OCI-LY7 (cell line): ENCODE measurements around the gene RHBDD1. TPM values are rescaled to one million over a fixed set of nuclear protein-coding genes. Genes with fewer than 3 reads are reported as not detected.
A peak's percentile ranks its signal among the peaks of the same experiment; 100 is the strongest.

Experiments
- BruUV-seq: library from RNA; stranded (reverse); fragments of 400-500 nt; replicated peaks from 2 replicates; lab custom pipeline; 2021; lab: Mats Ljungman, UMichigan
- CTCF ChIA-PET: fragments of 300-600 bp; sonication (Branson Sonifier 250); formaldehyde crosslinking; loops from one replicate; lab custom pipeline; 2022; ENCODE audit warnings: antibody characterized with exemption; ENCODE audit not compliant: unreplicated experiment; lab: Charles Lee
- POLR2A ChIA-PET: fragments of 300-600 bp; sonication (Branson Sonifier 250); formaldehyde crosslinking; loops from one replicate; lab custom pipeline; 2022; ENCODE audit warnings: antibody characterized with exemption; lab: Charles Lee
- DNase-seq: peaks from one replicate; pipeline ENCODE4 v3.0.0-alpha.2; 2015; ENCODE audit warnings: low spot score
- H2AFZ ChIP-seq: fragments of 200-600 bp; sonication (generic), shearing (Covaris generic); 2 replicates; pipeline ENCODE4 v1.6.1; 2014; ENCODE audit warnings: mild to moderate bottlenecking, antibody characterized with exemption, low read length, moderate library complexity
- H3K27ac ChIP-seq: fragments of 200-600 bp; sonication (generic); 2 replicates; pipeline ENCODE4 v1.5.1; 2014; ENCODE audit warnings: mixed run types, low read depth, mild to moderate bottlenecking, moderate library complexity, low read length, inconsistent platforms; ENCODE audit not compliant: poor library complexity, severe bottlenecking
- H3K36me3 ChIP-seq: fragments of 200-600 bp; sonication (generic); 2 replicates; pipeline ENCODE4 v1.6.1; 2014; ENCODE audit warnings: mild to moderate bottlenecking, antibody characterized with exemption, low read length, moderate library complexity, mixed read lengths; ENCODE audit not compliant: insufficient read depth
- H3K4me1 ChIP-seq: fragments of 200-600 bp; sonication (generic); 2 replicates; pipeline ENCODE4 v1.5.1; 2014; ENCODE audit warnings: mild to moderate bottlenecking, low read length; ENCODE audit not compliant: insufficient read depth, poor library complexity, severe bottlenecking
- H3K4me2 ChIP-seq: fragments of 200-600 bp; sonication (generic); 2 replicates; pipeline ENCODE4 v1.6.1; 2014; ENCODE audit warnings: mild to moderate bottlenecking, low read length
- H3K4me3 ChIP-seq: fragments of 200-600 bp; sonication (generic); 2 replicates; pipeline ENCODE4 v1.5.1; 2014; ENCODE audit warnings: mild to moderate bottlenecking, low read depth, low read length; ENCODE audit not compliant: poor library complexity, severe bottlenecking
- H3K79me2 ChIP-seq: fragments of 200-600 bp; sonication (generic); 2 replicates; pipeline ENCODE4 v1.6.1; 2016; ENCODE audit warnings: low read depth, mild to moderate bottlenecking, low read length, moderate library complexity, mixed read lengths; ENCODE audit not compliant: insufficient read depth
- H3K9me2 ChIP-seq: fragments of 200-600 bp; sonication (generic); 2 replicates; pipeline ENCODE4 v1.6.1; 2016; ENCODE audit warnings: mild to moderate bottlenecking, low read length, mixed read lengths; ENCODE audit not compliant: insufficient read depth
- H3K9me3 ChIP-seq: fragments of 200-600 bp; sonication (generic); 2 replicates; pipeline ENCODE4 v1.6.1; 2014; ENCODE audit warnings: mild to moderate bottlenecking, mixed run types, low read length, mixed read lengths
- H4K20me1 ChIP-seq: fragments of 200-600 bp; sonication (generic); 2 replicates; pipeline ENCODE4 v1.6.1; 2014; ENCODE audit warnings: mild to moderate bottlenecking, antibody characterized with exemption, low read length, moderate library complexity, mixed read lengths; ENCODE audit not compliant: insufficient read depth
- CTCF ChIP-seq: fragments of 200-600 bp; sonication (generic); conservative IDR thresholded peaks from 2 replicates; pipeline ENCODE4 v1.5.1; 2014; ENCODE audit warnings: mild to moderate bottlenecking, antibody characterized with exemption, low read length, moderate library complexity, mixed read lengths
- EZH2phosphoT487 ChIP-seq: fragments of 200-600 bp; sonication (generic); IDR thresholded peaks from 2 replicates; pipeline ENCODE4 v1.6.1; 2018; ENCODE audit warnings: low read depth, borderline replicate concordance, mild to moderate bottlenecking, mixed run types, antibody characterized with exemption, low read length, moderate library complexity, mixed read lengths
- intact Hi-C: fragments of 100-400 bp; cut with micrococcal nuclease; formaldehyde crosslinking; loops from one replicate; pipeline ENCODE4 v1.10.0; 2022; ENCODE audit not compliant: unreplicated experiment
- total RNA-seq, 2 experiments: library from RNA; depleted of rRNA in 1 of 2; stranded (reverse); fragments of >200 nt in 1 of 2; shearing (Covaris generic) in 1 of 2; gene quantifications; 2 replicates each; pipeline ENCODE4 v1.2.3, GENCODE V29; 2014 to 2022

Gene RHBDD1
- total RNA-seq, 2 experiments from 2014 or later = 40.8 to 80.3 TPM

GRCh38 chr2:226796840-226797288 lies 39.0 kb upstream of the RHBDD1 start:
- intact Hi-C loops = loop anchor here (5.0 to 10.0 kb wide), 3 partner anchors 105 to 1522 kb away; no protein-coding TSS in a partner anchor
- peaks cover 53% of the 10 kb centered on the region for H3K4me1 ChIP-seq
- TF ChIP-seq CTCF = peak; percentile 74
- TF ChIP-seq EZH2phosphoT487 = no peak
- POLR2A ChIA-PET = interaction anchor here (10.5 kb wide), 1 partner anchor 25 kb away, joined by 122 read pairs; no protein-coding TSS in a partner anchor
- H3K79me2 ChIP-seq = peaks cover 65% of the 10 kb centered on the region
- peak overlapping the region; percentile 6 for H3K4me3 ChIP-seq
- no peak overlapping the region for H3K27ac ChIP-seq
- CTCF ChIA-PET = interaction anchor here (1.0 kb wide), 1 partner anchor 178 kb away, joined by 3 read pairs; no protein-coding TSS in a partner anchor
- no peaks in the 10 kb centered on the region for H3K9me2 ChIP-seq
- no TSS peak for BruUV-seq
- peaks cover 49% of the 10 kb centered on the region for H3K36me3 ChIP-seq
- peak overlapping the region; percentile 95 for H3K4me2 ChIP-seq
- peaks cover 5% of the 10 kb centered on the region for H4K20me1 ChIP-seq
- peak; percentile 38 for DNase-seq
- no peaks in the 10 kb centered on the region for H3K9me3 ChIP-seq
- H2AFZ ChIP-seq = no peak overlapping the region

DNA sequence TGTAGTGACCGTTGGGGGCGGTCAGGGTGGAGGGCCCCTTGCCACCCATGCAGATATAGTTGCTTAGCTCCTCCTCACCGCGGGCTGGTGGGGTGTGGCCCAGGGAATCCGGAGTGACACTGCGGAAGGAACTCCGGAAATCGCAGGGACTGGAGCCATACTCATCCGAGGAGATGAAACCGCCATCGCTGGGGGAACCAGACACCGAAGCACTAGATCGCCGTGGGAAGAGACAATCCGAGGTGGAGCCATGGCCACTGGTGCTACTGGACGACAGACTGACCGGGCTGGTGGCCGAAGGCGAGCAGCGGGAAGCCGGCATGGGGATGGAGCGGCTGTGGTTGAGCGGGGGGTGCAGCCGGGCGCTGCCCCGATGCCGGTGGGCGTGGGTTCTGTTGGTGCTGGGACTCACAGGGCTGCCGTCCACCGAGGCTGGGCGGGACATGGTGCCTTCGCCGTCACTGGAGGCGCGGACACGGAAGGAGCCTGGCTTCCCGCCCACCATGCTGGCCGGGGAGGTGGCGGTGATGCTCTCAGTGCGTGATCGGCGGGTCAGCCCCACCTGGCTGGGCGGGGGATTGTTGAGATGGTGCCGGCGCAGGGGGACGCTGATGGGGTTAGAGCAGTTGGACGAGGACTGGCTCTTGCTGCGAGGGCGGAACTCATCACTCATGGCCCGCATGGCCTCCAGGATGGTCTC lies 38.4 kb upstream of the RHBDD1 start:
- peaks cover 49% of the 10 kb centered on the region for H3K36me3 ChIP-seq
- TF ChIP-seq CTCF (no peak), EZH2phosphoT487 (no peak)
- H3K4me1 ChIP-seq = peaks cover 55% of the 10 kb centered on the region
- H3K9me3 ChIP-seq = no peaks in the 10 kb centered on the region
- no peaks in the 10 kb centered on the region for H3K9me2 ChIP-seq
- H4K20me1 ChIP-seq = peaks cover 5% of the 10 kb centered on the region
- POLR2A ChIA-PET = interaction anchor here (1.1 kb wide), 1 partner anchor 119 kb away, joined by 4 read pairs; no protein-coding TSS in a partner anchor
- intact Hi-C loops = loop anchor here (5.0 to 10.0 kb wide), 3 partner anchors 105 to 1523 kb away; no protein-coding TSS in a partner anchor
- peak overlapping the region; percentile 95 for H3K4me2 ChIP-seq
- peaks cover 59% of the 10 kb centered on the region for H3K79me2 ChIP-seq
- DNase-seq = no peak
- CTCF ChIA-PET = interaction anchor here (0.9 to 1.0 kb wide), 4 partner anchors 23 to 1132 kb away, joined by 3 to 5 read pairs (median 4); no protein-coding TSS in a partner anchor
- peak overlapping the region; percentile 89 for H3K4me3 ChIP-seq
- BruUV-seq = no TSS peak
- no peak overlapping the region for H3K27ac ChIP-seq
- H2AFZ ChIP-seq = no peak overlapping the region
